Limb (tissue), 2 donors: ENCODE results near the gene MSMP.

Source experiments
- DNase-seq, 2 donors: peaks; one replicate each; pipeline ENCODE4 v3.0.0-alpha.2; 2016; ENCODE audit errors: extremely low spot score in 2 of 2

Gene MSMP

DNA sequence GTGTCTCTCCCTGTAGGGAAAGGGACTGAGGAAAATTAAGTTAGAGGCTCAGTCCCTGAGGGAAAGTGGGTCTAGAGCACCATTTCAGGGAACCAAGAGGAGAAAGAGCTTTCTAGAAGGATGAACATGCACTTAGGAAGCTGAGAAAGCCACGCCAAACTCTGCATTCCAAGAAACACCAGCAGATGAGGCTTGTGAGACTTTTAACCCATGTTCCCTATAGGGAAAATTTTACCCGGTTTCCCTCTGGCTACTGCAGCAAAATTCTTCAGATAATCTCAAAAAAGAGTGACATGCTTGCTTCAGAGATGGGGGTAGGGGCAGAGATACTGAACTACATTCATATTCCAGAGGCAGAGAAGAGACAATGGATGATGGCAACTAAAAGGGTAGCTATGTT is 30.6 kb downstream of the MSMP start:
- no peak for DNase-seq

DNA sequence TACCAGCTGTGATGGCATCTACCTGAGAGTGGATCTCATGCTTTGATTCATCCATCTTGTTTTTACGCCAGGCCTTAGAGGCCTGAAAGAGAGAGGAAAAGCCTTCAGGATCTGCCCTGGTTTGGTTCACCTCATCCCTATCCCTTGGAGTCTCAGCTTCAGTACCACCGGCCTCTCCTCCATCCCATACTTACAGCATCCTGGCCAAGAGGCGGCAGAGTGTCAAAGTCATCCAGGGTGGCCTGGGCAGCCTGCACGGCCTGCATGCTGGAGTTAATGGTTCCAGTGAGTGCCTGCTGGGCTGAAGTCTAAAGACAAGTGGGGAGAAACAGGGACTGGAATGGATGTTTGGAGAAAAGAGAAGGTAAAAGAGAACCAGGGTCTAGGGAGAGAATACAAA is 34.5 kb downstream of the MSMP start:
- no peak for DNase-seq

DNA sequence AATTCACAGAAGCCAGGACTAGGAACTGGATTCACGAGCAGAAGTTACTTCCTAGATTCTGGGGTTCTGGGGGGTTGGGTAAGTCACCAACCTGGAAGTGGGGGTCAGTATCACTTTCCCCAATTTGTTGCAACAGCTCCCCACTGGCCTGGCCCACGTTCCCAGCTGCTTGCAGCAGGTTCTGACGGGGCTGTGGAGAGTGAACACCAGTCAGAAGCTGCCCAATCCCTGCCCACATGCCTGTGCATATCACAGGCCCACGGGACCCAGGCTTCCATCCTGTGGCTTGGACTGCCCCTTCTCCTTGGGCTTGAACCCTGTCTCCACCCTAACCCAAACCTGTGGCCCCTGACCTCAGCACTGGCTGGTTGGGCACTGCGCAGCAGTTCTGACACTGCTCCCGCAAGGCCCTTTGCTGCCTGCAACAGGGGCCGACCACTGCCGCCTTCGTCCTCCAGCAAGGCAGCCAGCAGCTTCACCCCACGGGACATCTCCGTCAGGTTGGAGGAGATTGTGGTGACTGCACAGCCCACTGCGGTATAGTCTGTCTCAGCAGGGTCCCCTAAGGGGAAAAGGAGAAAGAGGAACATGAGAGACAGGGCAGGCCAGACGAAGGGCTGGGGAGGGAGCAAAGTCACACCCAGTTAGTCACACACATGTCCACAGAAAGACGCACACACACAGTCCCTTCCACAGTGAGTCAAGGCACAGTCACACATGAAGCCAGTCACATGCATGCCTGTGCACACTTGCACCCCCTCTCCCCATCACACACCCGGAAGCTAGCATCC is 35.2 kb downstream of the MSMP start:
- DNase-seq: no peak

DNA sequence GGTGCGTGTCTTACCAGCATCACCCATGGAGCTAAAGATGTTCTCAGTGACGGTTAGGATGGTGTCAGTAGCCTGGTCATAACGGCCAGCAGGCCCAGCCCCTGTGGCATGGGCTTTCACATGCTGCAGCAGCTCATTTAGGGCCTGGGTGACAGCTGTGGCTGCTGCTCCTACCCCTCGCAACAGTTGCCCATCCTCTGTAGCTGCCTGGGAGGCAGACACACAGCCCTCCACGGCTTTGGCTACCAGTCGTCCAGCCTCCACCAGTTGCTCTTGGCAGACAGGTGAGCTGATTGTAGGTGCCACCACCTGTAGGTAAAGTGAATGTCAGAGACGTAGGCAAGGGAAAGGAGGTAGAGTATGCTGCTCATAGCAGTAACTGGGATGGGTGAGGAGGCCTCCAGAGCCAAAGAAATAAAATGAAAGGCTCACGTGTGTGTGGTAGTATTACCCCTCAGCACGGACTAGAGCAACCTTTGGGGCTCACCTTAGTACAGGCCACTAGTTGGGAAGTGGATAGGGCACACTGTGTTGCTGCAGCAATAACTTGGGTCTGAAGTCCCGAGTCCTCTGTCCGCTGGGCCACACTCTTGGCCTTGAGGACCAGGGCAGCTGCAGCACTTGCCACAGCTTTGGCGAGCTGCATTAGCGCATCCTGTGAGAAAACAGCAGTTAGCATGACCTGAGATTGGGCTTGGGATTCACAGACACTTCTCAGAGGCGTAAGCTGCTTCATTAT is 36.8 kb downstream of the MSMP start:
- DNase-seq: no peak

DNA sequence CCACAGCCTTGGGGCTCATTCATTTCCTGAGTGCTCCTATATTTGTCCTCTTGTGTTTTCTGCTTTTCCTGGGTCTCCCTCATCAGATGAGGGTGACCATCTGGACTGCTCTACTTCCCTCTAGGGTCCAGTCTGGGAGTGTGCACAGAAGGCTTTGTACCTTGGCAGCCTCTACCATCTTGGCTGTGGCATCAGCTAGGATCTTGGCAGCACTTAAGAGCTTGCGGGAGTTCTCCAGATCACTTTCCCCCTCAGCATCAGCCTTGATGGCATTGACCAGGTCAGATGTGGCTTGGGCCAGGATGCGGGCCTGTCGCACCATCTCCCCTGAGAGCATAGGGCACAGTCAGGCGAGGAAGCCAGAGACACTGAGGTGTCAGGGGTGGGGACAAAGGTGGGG is 37.8 kb downstream of the MSMP start:
- DNase-seq: no peak

DNA sequence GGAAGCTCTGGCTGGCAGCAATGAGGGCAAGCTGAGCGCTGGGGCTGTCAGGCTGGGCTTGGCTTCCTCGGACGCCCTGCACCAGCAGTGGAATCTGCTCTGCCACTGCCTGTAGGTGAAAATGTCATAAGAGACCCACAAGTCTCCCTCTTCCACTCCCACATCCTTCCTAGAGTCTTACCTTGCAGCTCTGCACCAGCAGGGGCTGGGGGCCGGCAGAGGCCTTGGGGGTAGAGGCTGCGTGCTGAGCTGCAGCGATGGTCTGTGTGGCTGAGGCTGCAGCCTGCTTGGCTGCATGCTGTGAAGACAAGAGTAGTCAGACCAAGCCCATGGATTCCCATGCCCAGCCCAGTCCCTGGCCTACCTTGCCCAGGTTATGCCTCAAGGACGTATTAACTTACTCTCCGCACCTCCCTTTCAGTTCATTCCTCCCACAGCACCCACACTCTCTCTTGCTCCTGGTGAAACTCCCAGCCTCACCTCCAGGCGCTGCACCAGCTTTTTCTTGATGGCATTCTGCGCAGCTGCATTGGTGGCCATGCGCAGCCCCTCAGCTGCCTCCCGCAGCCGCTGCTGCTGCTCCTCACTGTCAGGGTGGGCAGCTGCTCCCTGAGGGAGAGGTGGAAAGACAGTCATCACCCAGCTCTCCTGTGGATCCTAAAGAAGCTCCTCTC is 39.4 kb downstream of the MSMP start:
- DNase-seq: no peak

DNA sequence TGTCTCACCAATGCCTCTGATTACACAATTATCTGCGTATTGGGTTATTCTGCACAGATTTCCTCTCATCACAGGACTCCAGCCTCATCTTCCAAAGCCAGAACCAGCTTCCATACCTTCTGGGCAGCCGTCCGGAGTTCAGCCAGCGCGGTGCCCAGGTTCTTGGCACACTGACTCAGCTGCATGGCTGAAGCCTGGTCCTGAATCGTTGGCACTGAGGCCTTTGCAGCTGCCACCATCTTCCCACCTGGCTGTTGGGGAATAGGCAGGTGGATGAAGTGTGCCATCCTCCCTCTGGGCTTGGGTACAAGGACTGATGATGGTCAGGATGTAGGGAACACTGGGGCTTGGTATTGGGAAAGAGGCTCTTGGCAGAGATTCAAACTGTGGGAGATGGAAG is 40.0 kb downstream of the MSMP start:
- no peak for DNase-seq

DNA sequence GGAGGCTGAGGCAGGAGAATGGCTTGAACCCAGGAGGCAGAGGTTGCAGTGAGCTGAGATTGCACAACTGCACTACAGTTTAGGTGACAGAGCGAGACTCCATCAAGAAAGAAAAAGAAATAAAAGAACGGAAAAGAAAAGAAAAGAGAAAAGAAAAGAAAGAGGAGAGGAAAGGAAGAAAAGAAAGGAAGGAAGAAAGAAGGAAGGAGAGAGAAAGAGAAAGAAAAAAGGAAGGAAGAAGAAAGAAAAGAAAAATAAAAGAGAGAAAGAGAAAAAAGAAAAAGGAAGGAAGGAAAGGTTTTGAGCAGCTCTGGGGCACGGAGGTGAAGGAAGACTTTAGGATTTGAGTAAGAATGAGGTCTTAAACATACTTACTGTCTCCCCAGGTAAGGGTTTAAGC is 40.5 kb downstream of the MSMP start:
- no peak for DNase-seq

DNA sequence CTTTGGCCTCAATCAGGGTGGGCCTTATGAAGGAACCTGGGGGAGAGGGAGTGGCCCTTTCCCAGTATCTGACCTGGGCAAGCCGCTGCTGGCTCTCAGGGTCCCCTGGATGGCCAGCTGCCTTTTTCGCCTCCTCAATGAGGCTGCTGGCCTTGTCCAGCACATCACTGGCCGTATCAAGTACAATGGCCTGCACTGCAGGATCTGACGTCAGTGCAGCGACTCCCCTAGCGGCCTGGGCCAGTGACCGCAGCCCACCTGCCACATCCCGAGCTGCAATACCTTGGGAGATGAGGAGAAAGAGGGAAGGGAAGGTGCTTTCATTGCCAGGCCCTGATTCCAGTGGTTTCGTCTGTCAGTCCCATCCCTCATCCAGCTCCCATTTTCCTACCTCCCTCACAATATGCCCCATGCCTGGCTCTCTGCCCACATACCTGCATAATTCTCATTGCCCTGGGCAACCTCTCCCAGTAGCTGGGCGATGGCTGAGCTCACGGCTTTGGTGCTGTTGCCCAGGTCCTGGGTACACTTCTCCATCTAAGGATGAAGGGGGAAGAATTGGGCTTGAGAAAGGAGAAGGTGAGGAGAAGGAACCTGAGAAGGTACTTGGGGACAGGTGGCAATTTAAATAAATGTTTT is 41.2 kb downstream of the MSMP start:
- no peak for DNase-seq

DNA sequence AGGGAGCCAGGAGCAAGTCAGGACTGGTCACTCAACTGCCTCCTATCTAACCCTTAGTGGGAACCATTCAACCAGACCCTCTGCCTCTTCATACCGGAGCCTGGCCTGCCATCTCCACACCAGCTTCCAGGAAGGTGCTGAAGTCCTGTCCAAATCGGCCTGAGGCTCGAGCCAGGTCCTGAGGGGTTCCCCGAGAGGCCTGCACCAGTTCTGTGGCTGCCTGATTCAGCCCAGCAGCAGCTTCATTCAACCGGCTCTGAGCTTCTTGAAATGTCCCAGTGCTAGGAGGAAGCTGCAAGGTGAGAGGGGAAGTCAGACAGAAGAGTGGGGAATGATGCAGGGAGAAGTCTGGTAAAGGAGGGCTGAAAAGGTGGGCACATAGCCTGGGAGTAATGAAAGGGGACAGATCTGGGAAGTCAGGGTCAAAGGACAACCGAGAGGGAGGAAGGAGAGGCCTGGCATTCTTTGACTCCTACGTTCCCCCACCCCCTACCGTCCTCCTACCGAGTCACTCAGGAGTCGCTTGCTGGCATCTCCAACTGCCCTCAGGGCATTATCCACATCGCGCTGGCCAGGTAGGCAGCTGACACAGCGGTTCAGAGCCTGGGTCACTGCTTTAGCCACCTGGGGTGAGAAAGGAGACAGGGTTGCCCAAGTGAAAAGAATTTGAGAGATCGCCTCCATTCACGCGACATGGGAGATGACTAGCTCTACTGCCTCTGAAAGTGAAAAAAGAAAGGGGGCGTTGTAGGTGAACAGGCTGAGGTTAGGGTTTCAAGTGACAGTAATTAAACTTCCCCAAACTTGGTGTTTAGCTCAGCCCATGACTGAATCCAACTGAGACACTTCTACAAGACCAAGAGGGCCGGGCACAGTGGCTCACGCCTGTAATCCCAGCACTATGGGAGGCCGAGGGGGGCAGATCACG is 42.3 kb downstream of the MSMP start:
- no peak for DNase-seq

DNA sequence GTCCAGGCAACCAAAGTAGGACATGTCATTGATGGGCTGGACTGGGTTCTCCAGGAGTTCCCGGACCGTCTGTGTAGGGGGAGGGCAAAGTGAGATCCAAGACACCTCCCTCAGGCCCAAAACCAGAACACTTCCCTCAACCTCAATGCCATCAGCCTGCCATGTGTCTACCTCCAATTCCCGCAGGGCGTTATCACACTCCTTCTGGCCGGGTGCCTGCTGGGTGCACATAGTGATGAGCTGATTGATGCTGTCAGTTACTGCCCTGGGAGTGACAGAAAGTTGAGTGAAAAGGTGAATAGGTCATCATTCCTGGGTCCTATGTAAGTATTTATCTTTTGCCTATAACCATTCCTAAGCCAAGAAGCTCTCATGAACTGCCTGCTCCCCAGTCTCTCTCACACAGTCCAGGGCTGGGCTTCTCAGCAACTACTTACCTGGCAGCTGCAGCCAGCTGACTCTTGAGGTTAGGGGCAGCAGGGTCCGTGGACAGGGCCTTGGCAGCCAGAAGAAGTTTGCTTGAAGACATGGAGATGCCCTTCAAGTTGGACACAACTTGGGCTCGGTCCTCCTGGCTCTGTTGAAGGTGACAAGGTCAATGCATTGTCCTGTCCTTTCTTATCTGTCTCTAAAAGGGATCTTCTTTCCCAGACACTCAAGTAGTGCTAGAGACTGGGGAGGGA is 43.1 kb downstream of the MSMP start:
- DNase-seq: no peak

DNA sequence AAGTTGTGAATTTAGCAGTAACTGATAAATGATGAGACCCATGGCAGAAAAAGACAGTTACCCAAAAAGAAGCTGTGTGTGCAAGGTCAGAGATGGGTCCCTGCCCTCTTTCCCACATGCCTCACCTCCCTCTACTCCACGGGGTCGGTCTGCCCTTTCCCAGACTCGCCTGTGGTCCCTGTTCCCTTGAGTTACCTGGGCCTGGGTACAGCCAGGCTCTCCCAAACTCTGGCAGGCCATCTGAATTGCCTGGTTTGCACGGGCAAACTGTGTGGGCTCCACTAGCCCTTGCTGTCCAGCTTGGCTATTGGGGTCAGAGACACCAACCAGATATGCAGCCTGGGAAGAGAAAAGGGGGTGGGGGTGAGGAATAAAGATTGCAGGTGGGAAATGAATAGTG is 45.9 kb downstream of the MSMP start:
- DNase-seq: no peak

DNA sequence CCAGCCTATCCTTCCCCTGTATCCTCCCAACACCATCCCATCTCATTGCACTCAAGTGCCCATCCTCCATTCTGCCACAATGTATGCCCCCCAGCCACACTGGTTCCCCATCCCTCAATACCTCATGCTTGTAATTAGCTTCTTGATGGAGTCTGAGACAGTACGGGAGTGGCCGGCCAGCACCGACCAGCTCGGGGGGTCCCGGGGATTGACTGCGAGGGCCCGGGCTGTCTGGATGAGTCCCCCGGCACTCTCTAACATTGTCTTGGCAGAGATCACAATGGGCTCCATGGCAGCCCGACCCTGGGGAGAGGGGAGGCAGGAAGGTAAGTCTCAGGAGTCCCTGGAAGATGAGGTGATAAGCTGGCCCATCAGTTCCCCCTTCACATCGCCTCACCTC is 47.1 kb downstream of the MSMP start:
- DNase-seq: no peak

DNA sequence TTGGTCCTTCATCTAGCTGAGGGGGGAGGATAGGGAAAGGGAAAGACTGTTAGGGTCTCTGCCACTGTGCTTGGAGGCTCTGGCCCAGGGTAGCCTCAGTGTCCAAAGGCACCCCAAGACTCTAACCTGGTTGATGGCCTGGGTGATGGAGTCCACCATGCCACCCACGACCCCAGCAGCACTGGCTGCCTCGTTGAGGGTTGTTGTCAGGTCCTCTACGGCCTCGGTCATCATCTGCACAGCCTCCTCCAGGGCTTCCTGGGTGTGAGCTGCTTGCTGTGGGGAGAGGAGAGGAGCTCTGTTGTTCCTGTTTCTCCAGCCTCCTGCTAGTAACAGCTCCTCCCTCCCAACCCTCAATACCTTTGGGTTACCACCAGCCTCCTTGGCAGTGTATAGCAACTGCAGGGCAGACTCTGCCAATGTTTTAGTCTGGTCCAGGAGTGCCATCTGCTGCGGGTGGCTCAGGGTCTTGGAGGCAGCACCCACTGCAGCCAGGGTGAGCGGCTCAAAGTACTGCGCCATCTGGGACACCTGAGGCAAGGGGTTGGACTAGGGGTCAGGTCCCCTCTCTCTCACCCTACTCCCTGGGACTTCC is 48.1 kb downstream of the MSMP start:
- DNase-seq: no peak

DNA sequence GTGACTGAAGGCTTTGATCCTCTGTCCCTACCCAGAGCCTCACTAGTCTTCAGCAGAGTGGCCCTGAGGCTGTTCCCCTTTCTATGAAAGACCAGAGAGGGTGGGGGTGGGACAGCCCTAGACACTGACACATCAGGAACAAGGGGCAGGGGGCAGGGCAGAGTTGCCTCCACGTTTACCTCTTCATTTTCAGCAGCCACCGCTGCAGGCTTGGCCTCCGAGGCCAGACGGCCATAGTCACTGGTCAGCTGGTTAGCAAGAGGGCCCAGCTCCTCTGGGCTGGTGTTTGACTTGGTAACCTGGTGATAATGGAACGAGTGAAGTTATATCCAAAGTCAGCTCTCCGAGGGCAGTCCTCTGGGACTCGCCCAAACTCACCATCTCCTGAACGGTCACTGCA is 48.7 kb downstream of the MSMP start:
- no peak for DNase-seq

DNA sequence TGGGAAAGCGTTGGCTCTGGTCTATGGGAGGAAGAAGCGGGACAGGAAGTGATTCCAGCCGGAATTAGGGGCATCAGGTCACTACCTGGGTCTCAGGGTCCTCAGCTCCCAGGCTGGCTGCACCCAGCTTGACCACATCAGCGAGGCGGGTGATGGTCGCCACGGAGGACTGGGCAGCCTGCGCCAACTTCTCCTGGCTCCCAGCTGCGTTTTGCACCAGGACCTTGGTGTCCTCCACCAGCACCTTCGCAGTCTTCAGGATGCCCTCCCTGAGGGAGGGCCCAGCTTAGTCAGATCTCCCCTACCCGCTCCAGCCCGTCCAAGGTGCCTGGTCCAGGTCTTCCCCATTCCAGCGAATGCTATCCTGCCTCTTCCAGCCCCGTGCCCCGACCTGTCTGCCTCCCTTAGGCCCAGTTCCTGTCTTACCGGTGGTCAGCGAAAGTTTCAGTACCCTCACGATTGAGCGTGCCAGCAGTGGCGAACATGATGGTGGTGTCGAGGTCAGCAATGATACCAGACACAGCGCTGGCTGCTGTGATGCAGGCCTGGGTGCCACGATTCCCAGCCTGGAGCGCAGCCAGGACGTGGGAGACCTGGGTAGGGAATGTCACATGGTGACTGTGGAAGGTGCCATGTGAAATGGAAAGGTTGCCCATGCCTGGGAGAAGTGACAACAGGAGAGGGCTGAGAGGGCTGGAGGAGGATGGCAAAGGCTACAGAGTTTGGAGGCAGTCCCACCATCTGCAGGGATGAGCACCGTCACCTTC is 50.0 kb downstream of the MSMP start:
- no peak for DNase-seq
